Activated T-cell treated with anti-CD3 and anti-CD28 coated beads, Interleukin-2, amount 50 U/mL, for 48 hours (primary cell): ENCODE results near the gene BNC2.
"Not testable (repeated sequence)": the region's sequence is repeated elsewhere in the genome, so short reads cannot be mapped to it uniquely, and the experiment has no call there.

Experiments used
- DNase-seq, 2 experiments: peaks; one replicate each; pipeline ENCODE4 v3.0.0-alpha.2; 2020

BNC2 gene

DNA sequence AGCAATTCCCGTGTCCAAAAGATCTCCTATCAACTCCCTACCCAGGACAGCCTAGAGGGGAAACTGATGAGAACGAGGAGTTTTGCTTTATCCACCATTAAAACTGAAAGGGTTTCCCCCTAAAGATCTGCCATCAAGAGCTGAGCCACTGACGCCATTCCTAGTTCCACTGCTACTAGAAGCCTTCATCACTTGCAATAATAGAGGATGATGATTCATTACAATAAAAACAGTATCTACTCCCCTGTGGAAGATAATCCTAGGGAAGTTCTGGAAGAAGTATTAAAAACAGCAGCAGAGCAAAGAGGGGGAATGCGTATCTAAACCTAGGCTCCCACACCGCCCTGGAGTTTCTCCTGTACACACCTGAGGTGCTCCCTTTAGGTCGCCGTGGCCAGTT, 394.5 kb downstream of the BNC2 start:
- no peak for DNase-seq

- DNase-seq = no peak
These were observed 395.2 kb downstream of the BNC2 start for GRCh38 chr9:16475257-16475656.

DNA sequence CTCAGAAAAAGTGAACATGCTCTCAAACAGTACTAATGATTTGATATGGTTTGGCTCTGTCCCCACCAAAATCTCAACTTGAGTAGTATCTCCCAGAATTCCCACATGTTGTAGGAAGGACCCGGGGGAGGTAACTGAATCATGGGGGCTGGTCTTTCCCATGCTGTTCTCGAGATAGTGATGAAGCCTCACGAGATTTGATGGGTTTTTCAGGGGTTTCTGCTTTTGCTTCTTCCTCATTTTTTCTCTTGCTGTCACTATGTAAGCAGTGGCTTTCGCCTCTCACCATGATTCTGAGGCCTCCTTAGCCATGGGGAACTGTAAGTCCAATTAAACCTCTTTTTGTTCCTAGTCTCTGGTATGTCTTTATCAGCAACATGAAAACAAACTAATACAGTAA, 401.3 kb downstream of the BNC2 start:
- no peak for DNase-seq

DNA sequence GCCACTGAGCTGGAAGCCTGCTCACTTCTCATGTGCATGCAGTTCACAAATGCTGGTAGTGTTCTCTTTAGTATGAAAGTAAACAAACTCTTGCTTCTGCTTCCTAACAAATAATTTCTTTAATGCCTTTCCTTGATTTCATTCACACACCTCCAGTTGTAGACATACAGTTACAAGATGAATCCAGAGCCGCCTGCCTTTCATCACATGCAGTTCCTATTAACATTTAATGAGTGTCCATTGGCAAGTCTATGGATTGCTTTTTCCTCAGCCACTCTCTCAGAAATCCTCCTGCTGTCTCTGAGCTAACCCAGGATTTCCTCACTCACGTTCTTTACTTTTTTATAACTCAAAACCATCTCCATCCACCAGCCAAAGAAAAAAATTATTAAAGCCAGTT, 408.6 kb downstream of the BNC2 start:
- no peak for DNase-seq

- DNase-seq = no peak
These were observed 409.2 kb downstream of the BNC2 start for GRCh38 chr9:16461137-16461840.

DNA sequence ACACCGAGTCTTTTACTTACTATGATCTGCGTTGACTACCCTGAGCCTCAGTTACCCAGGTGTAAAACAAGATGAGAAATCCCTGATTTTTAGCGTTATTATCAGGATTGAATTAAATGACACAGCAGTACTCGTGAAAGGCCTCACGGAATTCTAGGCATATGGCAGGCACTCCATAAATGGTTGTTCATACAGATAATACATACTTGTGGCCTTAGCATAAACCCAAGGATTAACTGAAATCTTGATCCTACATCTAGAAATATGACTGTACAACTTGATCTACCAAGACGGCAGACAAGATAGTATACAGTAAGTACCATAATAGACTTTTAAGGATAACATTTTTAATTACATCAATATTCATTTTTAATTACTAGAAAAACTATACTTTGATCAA, 409.8 kb downstream of the BNC2 start:
- no peak for DNase-seq

- no peak for DNase-seq
These were observed 410.9 kb downstream of the BNC2 start for GRCh38 chr9:16459421-16460148.

GRCh38 chr9:16458696-16459420, 411.6 kb downstream of the BNC2 start:
- DNase-seq = no peak

- DNase-seq = no peak
These were observed 414.6 kb downstream of the BNC2 start for GRCh38 chr9:16455842-16456241.

- DNase-seq = no peak
These were observed 417.1 kb downstream of the BNC2 start for GRCh38 chr9:16453390-16453789.

DNA sequence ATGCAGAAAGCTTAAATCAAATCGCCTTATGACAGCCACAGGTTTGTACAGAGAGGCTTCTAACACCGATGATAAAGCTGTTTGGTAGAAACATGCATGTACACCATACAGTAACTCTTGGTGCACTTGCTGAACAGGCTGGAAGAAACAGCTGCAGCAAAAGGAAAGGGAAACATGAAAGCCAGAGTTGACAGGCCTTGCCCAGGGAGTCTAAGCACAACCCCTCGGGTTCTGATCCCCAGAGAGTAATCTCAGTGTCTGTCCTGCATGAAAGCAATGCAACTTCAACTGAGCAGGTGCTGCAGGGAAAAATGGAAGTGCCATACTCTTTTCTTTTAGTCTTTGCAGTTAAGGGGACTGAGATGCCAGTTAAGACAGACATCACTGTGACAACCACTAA, 419.9 kb downstream of the BNC2 start:
- no peak for DNase-seq

GRCh38 chr9:16450043-16450442, 420.4 kb downstream of the BNC2 start:
- no peak for DNase-seq

- DNase-seq = no peak
These were observed 421.3 kb downstream of the BNC2 start for GRCh38 chr9:16449076-16449730.

DNA sequence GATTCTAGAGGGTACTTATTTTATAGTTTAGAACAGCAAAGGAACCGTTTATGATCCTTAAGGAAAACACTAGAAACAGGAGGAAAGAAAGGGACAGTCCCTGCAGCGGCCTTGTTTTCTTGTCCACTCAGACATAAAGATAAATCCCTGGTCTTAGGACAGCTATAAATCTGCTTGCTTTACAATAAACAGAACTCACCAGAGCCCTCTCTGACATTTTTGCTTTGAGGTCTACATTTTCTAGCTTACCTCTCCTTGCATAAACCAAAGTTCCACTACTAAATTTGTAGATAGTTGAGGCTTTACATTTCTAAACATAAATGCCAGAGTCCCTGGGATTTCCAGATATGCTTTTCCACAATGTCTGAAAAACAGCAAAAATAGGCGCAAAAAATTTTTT, 422.5 kb downstream of the BNC2 start:
- DNase-seq = no peak

GRCh38 chr9:16446636-16447035, 423.8 kb downstream of the BNC2 start:
- DNase-seq = no peak

GRCh38 chr9:16445141-16445920, 425.1 kb downstream of the BNC2 start:
- DNase-seq = no peak

DNA sequence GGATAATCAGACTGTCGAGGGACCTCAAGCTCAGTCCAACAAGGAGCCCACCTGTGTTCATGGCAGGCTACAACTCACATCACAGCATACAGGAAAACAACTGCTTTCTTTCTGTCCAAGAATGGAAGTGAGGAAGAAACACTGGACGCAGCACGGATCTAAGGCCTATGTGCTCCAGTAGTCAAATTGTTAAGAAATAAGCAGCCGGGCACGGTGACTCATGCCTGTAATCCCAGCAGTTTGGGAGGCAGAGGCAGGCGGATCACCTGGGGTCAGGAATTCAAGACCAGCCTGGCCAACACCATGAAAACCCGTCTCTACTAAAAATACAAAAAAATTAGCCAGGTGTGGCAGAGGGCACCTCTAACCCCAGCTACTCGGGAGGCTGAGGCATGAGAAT, 427.8 kb downstream of the BNC2 start:
- no peak for DNase-seq

- DNase-seq = no peak
These were observed 428.7 kb downstream of the BNC2 start for GRCh38 chr9:16441791-16442190.

DNA sequence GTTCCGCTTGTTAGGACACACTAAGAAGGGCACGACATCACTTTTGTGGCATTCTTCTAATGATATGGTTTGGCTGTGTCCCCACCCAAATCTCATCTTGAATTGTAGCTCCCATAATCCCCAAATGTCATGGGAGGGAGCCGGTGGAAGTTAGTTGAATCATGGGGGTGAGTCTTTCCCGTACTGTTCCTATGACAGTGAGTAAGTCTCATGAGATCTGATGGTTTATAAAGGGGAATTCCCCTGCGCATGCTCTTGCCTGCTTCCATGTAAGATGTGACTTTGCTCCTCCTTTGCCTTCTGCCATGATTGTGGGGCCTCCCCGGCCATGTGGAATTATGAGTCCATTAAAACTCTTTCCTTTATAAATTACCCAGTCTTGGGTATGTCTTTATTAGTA, 431.6 kb downstream of the BNC2 start:
- not testable (repeated sequence) for DNase-seq

DNA sequence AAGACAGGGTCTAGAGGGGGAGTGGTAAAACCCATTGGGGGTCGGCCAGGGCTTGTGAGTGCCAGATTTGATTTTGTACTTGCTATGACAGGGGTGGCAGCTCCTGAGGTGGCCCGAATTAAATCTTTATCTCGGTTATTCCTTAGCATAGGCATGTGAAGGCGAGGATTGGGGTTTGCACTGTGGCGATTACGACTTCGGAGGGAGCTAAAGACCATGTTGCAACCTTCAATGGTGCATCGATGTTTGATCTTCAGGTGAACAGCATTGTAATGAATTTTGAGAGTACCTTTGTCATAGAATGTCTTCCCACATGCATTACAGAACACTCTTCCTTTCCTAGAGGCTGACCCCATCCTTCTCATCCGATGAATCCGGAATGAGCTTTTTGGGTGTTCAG, 433.9 kb downstream of the BNC2 start:
- no peak for DNase-seq

DNA sequence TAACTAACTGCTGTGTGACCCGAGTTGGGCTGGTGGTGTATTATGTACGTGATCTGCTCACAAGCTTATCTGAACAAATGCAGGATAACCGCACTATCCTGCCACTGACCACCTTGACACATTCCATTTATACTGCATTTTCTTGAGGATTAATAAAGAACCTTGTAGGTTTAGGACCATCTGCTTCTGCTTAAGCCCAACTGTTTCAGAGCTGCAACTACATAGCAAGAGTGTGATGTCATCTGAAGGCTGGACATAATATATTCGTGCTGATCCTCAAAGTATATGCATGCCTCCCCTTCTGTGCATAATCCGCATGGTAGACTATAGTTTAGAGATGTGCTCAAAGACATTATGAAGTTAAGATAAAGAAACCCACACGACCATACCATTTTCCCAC, 435.9 kb downstream of the BNC2 start:
- no peak for DNase-seq

GRCh38 chr9:16433494-16433893, 437.0 kb downstream of the BNC2 start:
- no peak for DNase-seq
